OCI-LY7 (cell line): ENCODE measurements around the gene CCDC170.

Source experiments
- EZH2phosphoT487 ChIP-seq: fragments of 200-600 bp; sonication (generic); IDR thresholded peaks from 2 replicates; pipeline ENCODE4 v1.6.1; 2018; ENCODE audit warnings: low read depth, borderline replicate concordance, mild to moderate bottlenecking, mixed run types, antibody characterized with exemption, low read length, moderate library complexity, mixed read lengths
- TF ChIP-seq, protein P1 (sequence below): fragments of 200-600 bp; sonication (generic); conservative IDR thresholded peaks from 2 replicates; pipeline ENCODE4 v1.5.1; 2014; ENCODE audit warnings: mild to moderate bottlenecking, antibody characterized with exemption, low read length, moderate library complexity, mixed read lengths

DNA sequence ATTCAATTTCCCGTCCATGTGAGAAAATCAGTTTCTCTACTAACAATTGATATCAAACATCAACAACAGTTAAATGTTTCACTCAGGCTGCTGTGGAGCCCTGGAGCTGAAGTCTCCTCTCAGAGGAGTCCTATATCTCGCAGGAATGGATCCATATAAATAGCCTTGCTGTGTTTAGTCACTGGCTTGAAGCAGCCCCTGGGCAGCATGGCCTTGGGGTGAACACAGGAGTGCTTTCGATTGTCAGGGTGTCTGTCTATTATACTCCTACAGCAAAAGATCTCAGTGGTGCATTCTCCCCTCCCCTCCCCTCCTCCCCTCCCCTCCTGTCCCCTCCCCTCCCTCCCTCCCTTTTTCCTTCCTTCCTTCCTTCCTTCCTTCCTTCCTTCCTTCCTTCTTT is 141.9 kb downstream of the CCDC170 start:
- TF ChIP-seq, protein P1, sequence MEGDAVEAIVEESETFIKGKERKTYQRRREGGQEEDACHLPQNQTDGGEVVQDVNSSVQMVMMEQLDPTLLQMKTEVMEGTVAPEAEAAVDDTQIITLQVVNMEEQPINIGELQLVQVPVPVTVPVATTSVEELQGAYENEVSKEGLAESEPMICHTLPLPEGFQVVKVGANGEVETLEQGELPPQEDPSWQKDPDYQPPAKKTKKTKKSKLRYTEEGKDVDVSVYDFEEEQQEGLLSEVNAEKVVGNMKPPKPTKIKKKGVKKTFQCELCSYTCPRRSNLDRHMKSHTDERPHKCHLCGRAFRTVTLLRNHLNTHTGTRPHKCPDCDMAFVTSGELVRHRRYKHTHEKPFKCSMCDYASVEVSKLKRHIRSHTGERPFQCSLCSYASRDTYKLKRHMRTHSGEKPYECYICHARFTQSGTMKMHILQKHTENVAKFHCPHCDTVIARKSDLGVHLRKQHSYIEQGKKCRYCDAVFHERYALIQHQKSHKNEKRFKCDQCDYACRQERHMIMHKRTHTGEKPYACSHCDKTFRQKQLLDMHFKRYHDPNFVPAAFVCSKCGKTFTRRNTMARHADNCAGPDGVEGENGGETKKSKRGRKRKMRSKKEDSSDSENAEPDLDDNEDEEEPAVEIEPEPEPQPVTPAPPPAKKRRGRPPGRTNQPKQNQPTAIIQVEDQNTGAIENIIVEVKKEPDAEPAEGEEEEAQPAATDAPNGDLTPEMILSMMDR = no peak
- no peak for TF ChIP-seq EZH2phosphoT487
